ENCODE results near the gene MCHR1.
"Not testable (repeated sequence)": the region's sequence is repeated elsewhere in the genome, so short reads cannot be mapped to it uniquely, and the experiment has no call there.

MCHR1 gene

DNA sequence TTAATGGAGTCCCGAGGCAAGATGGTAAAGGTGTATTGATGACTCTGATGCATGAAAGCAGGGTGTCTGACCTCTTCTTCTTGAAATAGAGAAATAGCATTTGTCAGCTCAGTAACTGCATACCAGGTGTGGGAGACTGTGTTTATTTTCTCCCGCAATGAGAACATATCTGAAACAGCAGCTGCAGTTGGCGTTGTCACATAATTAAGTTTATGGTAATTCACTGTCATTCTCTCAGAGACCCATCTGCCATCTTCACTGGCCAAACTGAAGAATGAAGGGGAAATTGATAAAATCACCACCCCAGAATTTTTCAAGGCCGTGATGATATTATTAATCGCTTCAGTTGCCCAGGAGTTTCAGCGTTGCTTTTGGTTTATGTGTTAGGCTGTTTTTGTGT is 20.1 kb upstream of the MCHR1 start:
- DNase-seq = no peak

DNA sequence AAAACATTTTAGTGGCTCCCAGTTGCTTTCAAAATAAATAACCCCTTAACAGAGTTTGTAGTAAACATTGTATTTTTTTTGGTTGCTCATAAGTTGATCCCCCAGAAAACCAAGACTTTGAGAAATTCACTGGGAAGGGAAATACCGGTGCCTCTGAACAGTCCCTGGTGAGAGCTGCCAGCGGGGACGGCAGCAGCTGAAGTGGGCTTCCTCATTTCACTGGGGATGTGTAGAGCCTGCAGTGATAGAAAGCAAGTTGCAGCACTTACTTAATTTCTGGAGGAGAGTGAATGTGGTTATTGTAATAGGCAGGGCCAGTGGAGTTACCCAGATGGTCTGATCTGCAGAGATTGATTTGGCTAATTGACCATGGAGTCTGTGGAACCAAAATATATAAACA is 18.6 kb upstream of the MCHR1 start:
- no peak for DNase-seq

DNA sequence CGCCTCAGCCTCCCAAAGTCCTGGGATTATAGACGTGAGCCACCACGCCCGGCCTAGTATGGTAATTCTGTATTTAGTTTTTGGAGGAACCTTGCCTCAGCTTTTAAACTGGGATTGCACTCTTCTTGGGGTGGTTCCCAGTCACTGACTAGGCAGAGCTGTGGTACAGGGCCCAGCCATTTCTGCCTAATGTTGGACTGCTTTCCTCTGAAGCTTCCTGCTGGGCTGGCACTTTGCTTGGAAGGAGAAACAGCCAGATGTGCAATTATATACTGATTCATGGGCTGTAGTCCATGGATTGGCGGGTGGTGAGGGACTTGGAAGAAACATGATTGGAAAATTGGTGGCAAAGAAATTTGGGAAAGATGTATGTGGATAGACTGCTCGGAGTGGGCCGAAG is 17.6 kb upstream of the MCHR1 start:
- DNase-seq = no peak

DNA sequence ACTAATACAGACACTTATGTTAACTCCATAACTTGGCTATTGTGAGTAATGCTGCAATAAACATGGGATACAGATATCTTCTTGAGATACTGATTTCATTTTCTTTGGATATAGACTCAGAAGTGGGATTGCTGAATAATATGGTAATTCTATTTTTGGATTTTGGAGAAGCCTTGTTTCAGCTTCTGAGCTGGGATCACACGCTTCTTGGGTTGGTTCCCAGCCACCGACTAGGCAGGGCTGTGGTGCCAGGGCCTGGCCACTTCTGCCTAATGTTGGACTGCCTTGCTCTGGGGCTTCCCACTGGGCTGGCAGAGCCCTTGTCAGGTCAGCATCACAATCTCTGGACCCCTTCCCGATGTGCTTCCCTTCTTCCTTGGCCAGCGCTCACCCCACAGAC is 14.0 kb upstream of the MCHR1 start:
- DNase-seq = no peak

DNA sequence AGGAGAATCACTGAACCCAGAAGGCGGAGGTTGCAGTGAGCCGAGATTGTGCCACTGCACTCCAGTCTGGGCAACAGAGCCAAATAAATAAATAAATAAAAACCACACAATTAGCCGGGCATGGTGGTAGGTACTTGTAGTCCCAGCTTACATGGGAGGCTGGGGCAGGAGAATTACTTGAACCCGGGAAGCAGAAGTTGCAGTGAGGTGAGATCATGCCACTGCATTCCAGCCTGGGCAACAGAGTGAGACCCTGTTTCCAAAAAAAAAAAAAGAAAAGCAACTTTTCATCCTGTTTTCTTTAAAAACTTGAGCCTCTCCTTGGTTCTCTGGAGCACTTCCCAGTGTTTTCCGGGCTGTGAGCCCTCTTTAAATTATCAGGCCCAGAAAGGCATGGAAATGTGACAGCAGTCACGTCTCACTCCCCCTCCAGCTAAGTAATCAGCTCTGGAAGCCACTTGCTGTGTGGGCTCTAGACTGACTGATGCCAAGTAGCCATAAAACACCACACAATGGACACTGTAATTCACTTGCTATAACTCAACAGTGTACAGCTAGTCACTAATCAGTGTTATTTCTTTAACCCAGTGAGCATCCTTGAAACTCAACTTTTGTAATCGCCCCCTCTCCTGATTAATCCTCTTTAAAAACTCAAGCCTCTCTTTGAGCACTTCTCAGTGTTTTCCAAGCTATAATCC is 13.0 kb upstream of the MCHR1 start:
- DNase-seq = peak; percentile 34

DNA sequence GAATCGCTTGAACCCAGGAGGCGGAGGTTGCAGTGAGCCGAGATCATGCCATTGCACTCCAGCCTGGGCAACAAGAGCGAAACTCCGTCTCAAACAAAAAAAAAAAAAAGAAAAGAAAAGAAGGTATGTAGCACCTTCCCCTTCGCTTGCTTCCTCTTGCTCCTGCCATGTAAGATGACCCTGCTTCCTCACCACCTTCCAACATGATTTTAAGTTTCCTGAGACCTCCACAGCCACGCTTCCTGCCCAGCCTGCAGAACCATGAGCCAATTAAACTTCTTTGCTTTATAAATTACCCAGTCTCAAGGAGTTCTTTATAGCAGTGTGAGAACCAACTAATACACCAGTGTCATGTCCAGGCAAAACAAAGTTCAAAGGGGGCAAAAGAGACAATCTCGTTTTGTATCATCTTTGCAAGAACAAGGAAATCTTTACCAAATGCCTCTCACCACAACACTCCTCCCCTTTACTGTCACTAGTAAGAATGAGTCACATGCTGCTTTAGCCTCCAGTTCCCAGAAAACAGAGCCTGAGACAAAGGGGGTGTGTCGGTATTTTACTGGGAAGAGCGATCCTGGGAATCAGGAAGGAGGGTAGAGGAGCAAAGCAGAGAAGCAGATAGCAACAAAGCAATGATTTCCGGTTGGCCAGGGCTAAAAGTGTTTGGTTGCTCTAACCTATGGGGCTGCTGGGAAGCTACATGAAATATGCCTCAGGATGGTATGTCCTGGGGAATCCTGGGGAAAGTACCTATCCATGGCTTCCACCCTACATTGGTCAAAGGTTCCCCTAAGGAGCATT is 10.5 kb upstream of the MCHR1 start:
- DNase-seq = no peak

DNA sequence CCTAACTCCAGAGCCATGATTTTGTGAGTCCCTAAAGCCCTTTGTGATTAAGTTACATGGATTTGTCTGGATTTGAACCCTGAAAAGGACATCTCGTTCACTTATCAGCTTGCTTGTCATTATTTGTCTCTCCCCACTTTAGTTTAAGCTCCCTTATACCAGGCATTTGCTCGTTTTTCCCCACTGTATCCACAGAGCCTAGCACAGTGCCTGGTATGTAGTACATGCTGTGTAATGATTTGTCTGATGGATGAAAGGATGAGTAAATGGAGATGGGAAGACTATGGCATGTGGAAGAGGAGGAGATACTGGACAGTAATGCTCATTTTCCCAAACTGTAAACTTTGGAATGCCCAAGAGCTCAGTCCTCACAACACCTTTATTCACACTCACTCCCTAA is 9.2 kb upstream of the MCHR1 start:
- no peak for DNase-seq

DNA sequence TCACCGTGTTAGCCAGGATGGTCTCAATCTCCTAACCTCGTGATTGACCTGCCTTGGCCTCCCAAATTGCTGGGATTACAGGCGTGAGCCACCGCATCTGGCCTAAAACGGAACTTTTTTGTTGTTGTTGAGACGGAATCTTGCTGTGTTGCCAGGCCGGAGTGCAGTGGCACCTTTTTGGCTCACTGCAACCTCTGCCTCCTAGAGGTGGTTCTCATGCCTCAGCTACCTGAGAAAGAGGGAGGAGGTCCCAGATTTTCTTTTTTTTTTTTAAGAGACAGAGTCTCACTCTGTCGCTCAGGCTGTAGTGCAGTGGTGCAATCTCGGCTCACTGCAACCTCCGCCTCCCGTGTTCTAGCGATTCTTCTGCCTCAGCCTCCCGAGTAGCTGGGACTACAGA is 7.9 kb upstream of the MCHR1 start:
- DNase-seq = no peak

DNA sequence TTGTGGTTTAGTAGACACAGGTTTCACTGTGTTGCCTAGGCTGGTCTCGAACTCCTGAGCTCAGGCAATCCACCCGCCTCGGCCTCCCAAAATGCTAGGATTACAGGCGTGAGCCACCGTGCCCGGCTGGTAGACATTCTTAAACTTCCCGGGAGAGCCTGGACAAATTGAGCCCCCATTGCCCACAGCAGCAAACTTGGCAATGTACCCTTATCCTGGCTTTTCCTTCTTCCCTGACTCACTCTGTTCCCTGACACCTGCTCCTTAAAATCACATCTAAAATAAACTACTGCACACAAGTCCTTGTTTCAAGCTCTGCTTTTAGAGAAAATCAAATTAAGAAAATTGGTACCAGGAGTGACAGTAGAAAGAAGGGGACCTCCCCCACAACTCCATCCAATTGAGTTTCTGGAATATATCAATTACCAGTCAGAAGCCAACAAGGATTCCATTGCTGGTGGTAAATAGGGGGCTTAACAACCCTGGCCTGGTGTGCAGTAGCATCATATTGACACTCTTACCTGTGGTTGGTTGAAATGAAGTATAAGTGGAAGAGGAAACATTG is 7.4 kb upstream of the MCHR1 start:
- DNase-seq = no peak

DNA sequence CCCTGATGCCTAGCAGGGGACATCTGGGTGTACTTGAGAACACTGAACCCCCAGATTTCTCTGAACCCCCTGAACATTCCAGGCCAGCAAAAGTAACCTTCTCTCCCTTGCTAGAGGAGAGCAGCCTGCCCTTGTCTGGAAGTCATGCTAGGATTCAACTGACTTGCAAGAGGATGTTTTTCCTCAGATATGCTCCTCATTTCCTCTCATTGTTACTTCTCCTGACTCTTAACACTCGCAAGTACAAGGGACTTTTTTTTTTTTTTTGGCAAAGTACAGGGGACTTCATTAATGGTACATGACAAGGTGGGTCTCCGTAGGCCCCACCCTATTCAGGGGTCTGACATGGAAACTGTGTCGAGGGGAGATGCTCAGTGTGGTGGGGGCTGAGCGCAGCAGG is 6.3 kb upstream of the MCHR1 start:
- DNase-seq = no peak

DNA sequence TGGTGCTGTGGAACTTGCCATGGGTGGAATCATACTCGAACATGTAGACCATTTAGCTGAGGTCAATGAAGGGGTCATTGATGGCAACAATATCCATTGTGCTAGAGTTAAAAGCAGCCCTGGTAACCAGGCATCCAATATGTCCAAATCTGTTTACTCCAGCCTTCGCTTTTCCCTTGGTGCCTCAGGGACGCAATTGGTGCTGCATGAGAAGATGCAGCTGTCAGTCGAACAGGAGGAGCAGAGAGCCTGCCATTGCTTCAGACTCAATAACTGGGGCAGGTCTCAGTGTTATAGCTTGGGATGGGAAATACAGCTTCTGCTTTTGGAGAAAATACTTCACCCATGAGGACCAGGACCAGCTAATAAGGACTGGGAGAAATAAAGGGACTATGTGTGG is 5.0 kb upstream of the MCHR1 start:
- no peak for DNase-seq

DNA sequence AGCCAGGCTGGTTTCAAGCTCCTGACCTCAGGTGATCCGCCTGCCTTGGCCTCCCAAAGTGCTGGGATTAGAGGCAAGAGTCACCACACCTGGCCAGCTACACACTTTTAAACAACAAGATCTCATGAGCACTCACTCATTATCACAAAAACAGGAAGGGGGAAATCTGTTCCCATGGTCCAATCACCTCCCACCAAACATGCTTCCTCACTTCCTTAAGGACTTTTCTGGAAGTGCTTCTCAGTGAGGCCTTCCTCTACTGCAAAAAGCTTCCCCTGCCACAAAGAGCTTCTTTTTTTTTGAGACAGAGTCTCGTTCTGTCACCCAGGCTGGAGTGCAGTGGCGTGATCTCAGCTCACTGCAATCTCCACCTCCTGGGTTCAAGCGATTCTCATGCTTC is 3.1 kb upstream of the MCHR1 start:
- DNase-seq = not testable (repeated sequence)

DNA sequence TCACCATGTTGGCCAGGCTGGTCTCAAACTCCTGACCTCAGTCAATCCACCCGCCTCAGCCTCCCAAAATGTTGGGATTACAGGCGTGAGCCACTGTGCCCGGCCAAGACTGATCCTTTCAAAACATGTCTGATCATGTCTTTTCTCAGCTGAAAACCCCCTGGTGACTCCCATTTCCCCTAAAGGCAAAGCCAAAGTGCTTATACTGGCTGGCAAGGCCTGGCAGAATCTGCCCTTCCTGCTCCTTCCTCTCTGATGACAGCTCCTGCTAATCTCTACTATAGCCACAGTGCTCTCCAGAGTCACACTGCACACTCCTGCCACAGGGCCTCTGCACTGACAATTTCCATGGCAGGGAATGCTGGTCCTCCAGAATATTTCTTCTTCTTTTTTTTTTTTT is 2.6 kb upstream of the MCHR1 start:
- no peak for DNase-seq

DNA sequence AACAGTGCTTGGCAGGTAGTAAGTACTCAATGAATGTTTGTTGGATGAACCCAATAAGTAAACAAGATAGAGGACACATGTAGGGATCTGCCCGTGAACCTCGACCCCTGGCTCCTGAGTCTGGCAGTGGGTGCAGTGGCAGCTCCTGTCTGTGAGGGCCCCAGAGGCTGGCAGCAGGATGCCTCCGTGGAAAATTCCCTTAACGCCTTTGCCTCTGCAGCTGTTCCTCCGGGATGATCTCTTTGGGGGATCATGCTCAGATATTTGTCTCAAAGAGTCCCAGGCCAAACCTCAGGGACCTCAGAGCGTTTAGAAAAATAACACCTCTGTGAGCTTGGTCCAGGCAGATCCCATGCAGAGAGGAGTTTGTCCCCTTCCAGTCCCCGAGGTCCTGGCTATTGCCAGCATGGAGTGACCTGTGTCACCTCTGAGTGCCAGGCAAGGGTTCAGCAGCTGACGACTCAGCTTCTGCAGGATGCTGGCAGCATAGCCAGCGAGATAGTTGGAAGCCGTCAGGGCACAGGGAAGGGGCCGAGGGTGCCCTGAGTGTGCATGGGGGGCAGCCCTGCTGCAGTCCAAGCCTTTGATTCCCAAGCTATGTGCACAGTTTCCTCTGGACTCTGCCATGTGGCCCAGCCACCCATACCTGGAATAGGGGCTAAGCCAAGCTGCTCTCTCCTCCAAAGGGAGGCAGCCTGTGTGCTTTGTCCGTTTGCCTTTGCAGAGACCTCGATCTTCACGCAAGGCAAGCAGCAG is 613 bp upstream of the MCHR1 start:
- no peak for DNase-seq

DNA sequence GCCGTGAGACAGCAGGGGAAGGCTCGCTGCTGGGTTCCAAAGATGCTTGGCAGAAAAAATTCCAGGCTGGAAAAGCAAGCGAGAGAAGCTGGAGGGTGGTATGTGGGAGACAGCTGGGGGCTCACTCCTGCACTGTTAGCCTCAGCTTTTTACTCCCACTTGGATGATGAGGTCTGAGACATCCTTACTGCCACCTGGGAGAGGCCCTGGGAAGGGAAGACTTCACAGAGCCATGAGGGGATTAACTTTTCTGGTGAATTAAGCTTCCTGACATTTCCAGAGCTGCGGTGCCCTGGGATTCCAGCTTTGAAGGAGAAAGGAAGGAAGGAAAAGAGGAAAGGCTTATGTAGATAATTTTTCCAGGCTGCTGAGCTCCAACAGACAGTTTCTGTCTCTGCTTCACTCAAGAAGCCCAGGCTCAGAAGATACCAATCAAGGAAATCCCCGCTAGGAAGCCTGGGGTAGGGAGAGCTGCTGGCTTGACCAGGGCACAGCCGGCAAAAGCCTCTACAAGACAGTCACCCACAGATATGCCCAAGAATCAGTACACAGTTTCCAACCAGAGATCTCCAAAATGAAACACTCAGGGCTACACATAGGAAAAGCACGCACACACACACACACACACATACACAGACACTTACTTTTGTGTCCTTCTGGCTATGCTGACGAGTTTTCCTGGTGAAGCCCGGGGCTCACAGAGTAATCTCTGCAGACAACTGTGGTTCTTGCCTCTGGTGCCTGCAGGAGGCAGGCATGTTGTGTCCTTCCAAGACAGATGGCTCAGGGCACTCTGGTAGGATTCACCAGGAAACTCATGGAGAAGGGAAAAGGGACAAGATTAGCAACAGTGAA is 907 bp downstream of the MCHR1 start:
- DNase-seq = no peak

DNA sequence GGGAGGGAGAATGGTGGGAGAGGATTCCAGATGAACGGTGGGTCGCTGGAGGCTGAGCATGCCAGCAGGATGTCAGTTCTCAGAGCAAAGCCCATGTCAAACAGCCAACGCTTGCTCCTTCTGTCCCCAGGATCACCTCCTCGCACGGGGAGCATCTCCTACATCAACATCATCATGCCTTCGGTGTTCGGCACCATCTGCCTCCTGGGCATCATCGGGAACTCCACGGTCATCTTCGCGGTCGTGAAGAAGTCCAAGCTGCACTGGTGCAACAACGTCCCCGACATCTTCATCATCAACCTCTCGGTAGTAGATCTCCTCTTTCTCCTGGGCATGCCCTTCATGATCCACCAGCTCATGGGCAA is 1.5 kb downstream of the MCHR1 start:
- no peak for DNase-seq

DNA sequence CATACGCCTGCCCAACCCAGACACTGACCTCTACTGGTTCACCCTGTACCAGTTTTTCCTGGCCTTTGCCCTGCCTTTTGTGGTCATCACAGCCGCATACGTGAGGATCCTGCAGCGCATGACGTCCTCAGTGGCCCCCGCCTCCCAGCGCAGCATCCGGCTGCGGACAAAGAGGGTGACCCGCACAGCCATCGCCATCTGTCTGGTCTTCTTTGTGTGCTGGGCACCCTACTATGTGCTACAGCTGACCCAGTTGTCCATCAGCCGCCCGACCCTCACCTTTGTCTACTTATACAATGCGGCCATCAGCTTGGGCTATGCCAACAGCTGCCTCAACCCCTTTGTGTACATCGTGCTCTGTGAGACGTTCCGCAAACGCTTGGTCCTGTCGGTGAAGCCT is 2.2 kb downstream of the MCHR1 start:
- DNase-seq = no peak

DNA sequence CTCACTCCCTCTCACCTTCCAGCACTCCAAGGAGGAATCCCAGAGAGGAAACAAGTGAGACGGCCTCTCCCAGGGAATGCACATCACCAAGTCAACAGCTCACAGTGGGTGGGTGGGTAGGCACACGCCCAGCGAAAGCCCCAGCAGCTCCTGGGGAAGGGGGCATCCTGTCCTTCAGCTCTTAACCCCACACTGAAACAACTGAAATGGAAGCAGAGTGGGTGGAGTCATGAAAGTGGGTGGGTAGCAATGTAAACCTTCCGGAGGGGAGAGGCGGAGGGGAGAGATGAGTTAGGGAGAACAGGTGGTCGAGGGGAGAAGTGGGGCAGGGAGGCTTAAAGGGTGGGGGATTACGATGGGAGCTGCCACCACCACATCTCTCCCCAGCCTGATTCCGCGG is 5.4 kb downstream of the MCHR1 start:
- no peak for DNase-seq

DNA sequence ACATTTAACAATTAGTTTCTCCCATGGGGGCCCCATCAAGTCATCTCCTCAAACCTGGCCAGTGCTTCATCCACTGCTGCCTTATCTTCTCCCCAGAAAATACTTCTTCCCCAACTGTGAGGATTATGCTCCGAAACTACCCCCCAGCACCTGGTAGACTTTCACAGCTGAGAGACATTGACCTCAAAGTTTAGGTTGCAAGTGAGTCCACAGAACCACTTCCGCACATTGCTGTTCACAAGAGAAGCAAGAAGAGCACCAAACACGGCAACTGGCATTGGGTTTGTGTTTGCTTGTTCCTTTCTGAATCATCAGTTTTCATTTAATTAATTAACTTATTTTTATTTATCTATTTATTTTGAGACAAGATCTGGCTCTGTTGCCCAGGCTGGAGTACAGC is 6.1 kb downstream of the MCHR1 start:
- DNase-seq = no peak

DNA sequence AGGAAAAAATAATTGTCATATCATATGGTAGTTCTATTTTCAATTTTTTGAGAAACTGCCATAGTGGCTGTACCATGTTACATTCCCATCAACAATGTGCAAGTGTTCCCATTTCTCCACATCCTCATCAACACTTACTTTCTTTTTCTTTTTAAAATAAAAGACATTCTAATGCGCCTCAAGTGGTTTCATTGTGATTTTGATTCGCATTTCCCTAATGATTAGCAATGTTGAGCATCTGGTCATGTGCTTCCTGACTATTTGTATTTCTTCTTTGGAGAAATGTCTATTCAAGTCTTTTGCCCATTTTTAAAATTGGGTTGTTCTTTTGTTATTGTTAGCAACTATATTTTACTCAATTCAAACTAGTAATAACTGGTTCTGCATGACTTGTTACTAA is 8.4 kb downstream of the MCHR1 start:
- DNase-seq = no peak

DNA sequence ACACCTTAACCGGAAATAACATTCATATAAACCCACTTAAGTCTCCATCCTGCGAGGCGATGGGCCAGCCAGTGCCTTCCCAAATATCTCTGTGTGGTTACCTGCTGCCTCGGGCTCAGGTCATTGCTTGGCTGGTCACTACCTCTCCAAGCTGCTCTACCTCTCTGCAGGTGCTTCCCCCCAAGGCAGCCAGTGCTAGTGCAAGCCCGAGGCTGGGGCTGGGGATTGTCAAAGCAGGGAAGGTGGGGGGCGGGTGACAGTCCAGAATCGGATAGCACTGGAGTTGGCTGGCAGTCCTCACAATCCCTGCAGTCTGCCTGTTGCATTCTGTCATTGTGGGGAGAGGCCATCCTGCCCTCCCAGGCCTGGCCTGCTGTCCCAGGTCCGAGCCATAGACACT is 11.1 kb downstream of the MCHR1 start:
- no peak for DNase-seq

DNA sequence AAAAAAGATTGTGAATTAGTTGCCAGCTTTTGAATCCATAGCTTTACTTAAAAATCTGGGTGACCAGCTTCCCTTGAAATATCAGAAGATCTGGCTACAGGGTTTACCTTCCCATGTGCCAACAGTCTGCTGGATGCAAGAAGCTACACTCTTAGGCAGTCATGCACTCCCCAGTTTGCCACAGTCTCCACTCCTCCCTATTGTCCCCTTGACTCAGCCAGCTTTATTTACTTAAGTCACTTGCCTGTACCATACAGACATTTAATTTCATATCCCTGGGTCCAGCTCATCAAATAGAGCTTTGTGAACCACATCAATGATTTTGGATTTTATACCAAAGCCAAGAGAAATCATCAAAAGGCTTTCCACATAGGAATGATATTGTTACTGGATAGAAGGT is 12.2 kb downstream of the MCHR1 start:
- no peak for DNase-seq

DNA sequence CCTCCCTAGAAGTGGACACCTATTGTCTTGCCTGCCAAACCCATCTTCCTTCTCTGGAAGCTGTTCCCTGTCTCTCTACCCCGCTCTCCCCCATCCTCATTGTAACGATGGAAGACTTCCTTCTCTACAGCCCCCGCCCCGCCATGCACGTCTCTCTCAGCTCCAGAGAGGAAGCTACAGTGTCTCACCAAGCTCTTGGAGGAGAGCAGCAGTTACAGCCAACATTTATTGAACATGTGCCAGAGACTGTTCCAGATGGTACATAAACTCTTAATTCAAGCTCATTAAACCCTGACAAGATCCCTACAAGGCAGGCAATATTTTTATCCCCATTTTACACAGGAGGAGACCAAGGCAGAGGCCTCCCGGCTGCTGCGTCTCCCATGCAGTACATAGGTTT is 15.1 kb downstream of the MCHR1 start:
- no peak for DNase-seq

Data from DMS153 (cell line).